ENCODE measurements around the gene KNOP1. TPM values are rescaled to one million over a fixed set of nuclear protein-coding genes. Genes with fewer than 3 reads are reported as not detected.

Gene KNOP1
- total RNA-seq, 2 donors from 2014 or later = 83.9 to 95.9 TPM

DNA sequence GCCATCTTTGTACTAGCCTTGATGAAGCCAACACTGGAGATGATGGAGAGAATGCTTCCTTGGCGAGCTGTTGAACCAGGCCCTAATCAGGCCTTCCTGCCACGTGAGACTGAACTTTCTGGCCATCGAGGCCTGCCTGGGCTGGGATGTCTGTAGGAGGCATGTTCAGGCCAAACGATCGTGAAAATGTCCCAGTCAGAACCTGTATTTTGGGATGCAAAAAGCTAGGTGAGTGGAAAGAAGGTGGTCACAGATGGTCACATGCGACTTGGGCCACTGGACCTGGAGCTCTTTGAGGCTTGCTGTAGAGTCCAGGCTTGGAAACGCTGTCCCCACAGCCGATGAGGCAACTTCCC is 12.9 kb downstream of the KNOP1 start:
- WGBS, 2 experiments (ENCODE audit: insufficient coverage in 1 of 2, insufficient read length in 1 of 2) = 99 to 100% methylated on average over 8 of the region's 8 CpGs
- Histone ChIP-seq H3K27ac (ENCODE audit: low read depth, low read length) (no peak overlapping the region), H3K4me1 (ENCODE audit: control insufficient read depth, insufficient read depth, low read length) (peaks cover 6% of the 10 kb centered on the region), H3K9ac (ENCODE audit: extremely low read depth, low read length, poor library complexity, severe bottlenecking) (no peak overlapping the region), H3K27me3 (ENCODE audit: control insufficient read depth, insufficient read depth, low read length, poor library complexity, severe bottlenecking) (no peaks in the 10 kb centered on the region), H3K9me3 (ENCODE audit: control insufficient read depth, low read length) (no peaks in the 10 kb centered on the region), H3K36me3 (ENCODE audit: control insufficient read depth, insufficient read depth, low read length) (peaks cover 86% of the 10 kb centered on the region), H3K4me3 (ENCODE audit: low read length) (no peak overlapping the region)
- no peaks in the 10 kb centered on the region for H3K27me3 Mint-ChIP-seq (ENCODE audit: insufficient read depth)
- DNase-seq = no peak
- TF ChIP-seq, protein P1, sequence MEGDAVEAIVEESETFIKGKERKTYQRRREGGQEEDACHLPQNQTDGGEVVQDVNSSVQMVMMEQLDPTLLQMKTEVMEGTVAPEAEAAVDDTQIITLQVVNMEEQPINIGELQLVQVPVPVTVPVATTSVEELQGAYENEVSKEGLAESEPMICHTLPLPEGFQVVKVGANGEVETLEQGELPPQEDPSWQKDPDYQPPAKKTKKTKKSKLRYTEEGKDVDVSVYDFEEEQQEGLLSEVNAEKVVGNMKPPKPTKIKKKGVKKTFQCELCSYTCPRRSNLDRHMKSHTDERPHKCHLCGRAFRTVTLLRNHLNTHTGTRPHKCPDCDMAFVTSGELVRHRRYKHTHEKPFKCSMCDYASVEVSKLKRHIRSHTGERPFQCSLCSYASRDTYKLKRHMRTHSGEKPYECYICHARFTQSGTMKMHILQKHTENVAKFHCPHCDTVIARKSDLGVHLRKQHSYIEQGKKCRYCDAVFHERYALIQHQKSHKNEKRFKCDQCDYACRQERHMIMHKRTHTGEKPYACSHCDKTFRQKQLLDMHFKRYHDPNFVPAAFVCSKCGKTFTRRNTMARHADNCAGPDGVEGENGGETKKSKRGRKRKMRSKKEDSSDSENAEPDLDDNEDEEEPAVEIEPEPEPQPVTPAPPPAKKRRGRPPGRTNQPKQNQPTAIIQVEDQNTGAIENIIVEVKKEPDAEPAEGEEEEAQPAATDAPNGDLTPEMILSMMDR (conservative IDR thresholded peaks at IDR 0.05) = no peak
- H3K9me3 Mint-ChIP-seq = no peaks in the 10 kb centered on the region
- peak overlapping the region; percentile 48 for H3K27ac Mint-ChIP-seq
- H3K36me3 Mint-ChIP-seq (ENCODE audit: low read depth) = peaks cover 89% of the 10 kb centered on the region
- H3K4me3 Mint-ChIP-seq = no peak overlapping the region
- H3K4me1 Mint-ChIP-seq = peaks cover 13% of the 10 kb centered on the region

DNA sequence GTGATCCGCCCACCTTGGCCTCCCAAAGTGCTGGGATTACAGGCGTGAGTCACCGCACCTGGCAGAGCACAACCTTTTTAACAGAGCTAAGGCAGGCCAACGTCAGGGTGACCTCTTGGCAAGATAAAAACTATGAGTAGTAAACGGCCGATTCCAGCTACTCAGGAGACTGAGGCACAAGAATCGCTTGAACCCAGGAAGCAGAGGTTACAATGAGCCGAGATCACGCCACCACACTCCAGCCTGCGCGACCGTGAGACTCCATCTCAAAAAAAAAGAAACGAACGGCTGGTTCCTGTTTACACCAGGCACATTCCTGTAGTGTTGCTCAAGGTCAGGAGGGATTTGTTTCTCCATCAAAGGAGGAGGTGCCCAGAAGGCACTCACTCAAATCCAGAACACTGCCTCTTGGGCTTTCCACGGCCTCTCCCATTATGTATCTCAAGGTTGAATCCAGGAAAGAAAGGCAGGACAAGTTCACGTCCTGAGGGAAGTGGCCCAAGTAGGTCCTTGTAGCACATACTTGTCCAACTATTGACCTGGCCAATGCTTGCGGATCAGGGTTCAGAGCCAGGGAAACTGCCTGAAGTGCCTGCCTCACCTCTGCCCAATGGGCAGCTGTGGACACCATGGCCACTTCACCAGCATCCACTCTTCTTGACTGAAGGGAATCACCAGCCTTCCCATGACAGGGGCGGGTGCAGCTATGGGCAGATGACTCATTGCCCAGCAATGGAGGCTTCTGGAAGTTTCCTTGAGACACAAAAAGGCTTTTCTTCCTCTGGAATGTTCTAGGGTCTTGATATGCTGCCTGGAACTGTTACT is 13.5 kb downstream of the KNOP1 start:
- Histone ChIP-seq H3K9me3 (ENCODE audit: control insufficient read depth, low read length) (no peaks in the 10 kb centered on the region), H3K4me1 (ENCODE audit: control insufficient read depth, insufficient read depth, low read length) (peaks cover 3% of the 10 kb centered on the region), H3K4me3 (ENCODE audit: low read length) (no peak overlapping the region), H3K9ac (ENCODE audit: extremely low read depth, low read length, poor library complexity, severe bottlenecking) (no peak overlapping the region), H3K27me3 (ENCODE audit: control insufficient read depth, insufficient read depth, low read length, poor library complexity, severe bottlenecking) (no peaks in the 10 kb centered on the region), H3K27ac (ENCODE audit: low read depth, low read length) (no peak overlapping the region), H3K36me3 (ENCODE audit: control insufficient read depth, insufficient read depth, low read length) (peaks cover 80% of the 10 kb centered on the region)
- Mint-ChIP-seq H3K36me3 (ENCODE audit: low read depth) (peaks cover 88% of the 10 kb centered on the region), H3K27ac (peak overlapping the region; percentile 48), H3K4me1 (peaks cover 7% of the 10 kb centered on the region), H3K27me3 (ENCODE audit: insufficient read depth) (no peaks in the 10 kb centered on the region), H3K4me3 (no peak overlapping the region), H3K9me3 (no peaks in the 10 kb centered on the region)
- TF ChIP-seq, protein P1 (conservative IDR thresholded peaks at IDR 0.05) = no peak
- 95 to 96% methylated on average over 18 of the region's 18 CpGs for WGBS, 2 experiments (ENCODE audit: insufficient coverage in 1 of 2, insufficient read length in 1 of 2)
- DNase-seq = no peak

DNA sequence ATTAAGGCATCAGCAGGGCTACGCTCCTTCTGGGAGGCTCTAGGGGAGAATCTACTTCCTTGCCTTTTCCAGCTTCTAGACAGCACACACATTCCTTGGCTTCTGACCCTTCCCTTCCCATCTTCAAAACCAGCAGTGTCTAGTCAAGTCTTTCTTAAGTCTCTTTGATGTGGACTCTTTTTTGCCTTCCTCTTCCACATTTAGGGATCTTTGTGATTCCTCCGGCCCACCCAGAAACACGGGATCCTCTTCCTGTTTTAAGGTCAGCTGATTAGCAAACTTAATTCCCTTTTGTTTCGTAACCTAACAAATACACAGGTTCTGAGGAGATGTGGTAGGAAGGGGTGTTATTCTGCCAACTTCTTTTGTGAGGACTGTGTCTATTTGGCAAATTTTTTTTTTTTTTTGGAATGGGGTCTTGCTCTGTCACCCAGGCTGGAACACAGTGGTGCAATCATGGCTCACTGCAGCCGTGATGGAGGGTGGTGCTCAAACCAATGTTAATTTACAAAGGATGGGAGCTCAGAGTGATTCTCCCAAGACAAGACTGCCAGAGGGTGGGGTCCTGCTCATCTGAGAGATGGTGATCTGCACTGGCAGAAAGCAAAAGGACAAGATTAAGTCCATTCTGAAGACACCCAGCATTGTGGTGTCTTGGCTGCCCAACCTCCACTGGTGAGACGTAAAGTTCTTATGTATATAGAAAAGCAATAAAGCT is 14.7 kb downstream of the KNOP1 start:
- Histone ChIP-seq H3K4me1 (ENCODE audit: control insufficient read depth, insufficient read depth, low read length) (no peaks in the 10 kb centered on the region), H3K4me3 (ENCODE audit: low read length) (no peak overlapping the region), H3K9ac (ENCODE audit: extremely low read depth, low read length, poor library complexity, severe bottlenecking) (no peak overlapping the region), H3K27me3 (ENCODE audit: control insufficient read depth, insufficient read depth, low read length, poor library complexity, severe bottlenecking) (no peaks in the 10 kb centered on the region), H3K36me3 (ENCODE audit: control insufficient read depth, insufficient read depth, low read length) (peaks cover 82% of the 10 kb centered on the region), H3K9me3 (ENCODE audit: control insufficient read depth, low read length) (no peaks in the 10 kb centered on the region), H3K27ac (ENCODE audit: low read depth, low read length) (no peak overlapping the region)
- no peak for DNase-seq
- 90 to 94% methylated on average over 3 to 6 of the region's 6 CpGs for WGBS, 2 experiments (ENCODE audit: insufficient coverage in 1 of 2, insufficient read length in 1 of 2)
- Mint-ChIP-seq H3K4me1 (peaks cover 1% of the 10 kb centered on the region), H3K9me3 (no peaks in the 10 kb centered on the region), H3K27ac (peak overlapping the region; percentile 19), H3K4me3 (no peak overlapping the region), H3K27me3 (ENCODE audit: insufficient read depth) (no peaks in the 10 kb centered on the region), H3K36me3 (ENCODE audit: low read depth) (peaks cover 88% of the 10 kb centered on the region)
- TF ChIP-seq, protein P1 (conservative IDR thresholded peaks at IDR 0.05) = no peak

Measured in endodermal cell (in vitro differentiated cells).